Ureter (tissue), 1 donor: ENCODE data around the gene ZNHIT2. TPM values are rescaled to one million over a fixed set of nuclear protein-coding genes. Genes with fewer than 3 reads are reported as not detected.
"Not testable (repeated sequence)": the region's sequence is repeated elsewhere in the genome, so short reads cannot be mapped to it uniquely, and the experiment has no call there.

Experiments used
- DNase-seq: peaks from one replicate; pipeline ENCODE4 v3.0.0-alpha.2; 2020; ENCODE audit warnings: low spot score
- total RNA-seq: library from RNA; stranded (reverse); gene quantifications from one replicate; pipeline ENCODE4 v1.2.4, GENCODE V29; 2023
- donor health status: DM: yes; HTN: yes; CAD: no.

ZNHIT2 gene
- total RNA-seq, 1 donor from 2014 or later = 13.7 TPM

DNA sequence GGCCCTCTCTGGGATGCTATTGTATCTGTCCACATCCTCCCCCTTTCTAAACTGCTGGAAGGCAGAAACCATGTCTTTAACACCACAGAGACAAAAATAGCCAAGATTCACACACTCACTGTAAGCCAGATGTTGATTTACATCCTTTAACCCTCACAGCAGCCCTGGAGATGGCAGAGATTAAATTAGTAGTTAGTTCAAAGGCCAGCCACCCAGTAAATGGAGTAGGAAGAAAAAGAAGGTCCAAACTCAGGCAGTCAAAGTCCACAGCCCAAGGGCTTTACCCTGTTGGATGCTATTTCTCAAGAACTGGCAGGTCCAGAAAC lies 2.1 kb upstream of the ZNHIT2 start:
- DNase-seq = no peak

GRCh38 chr11:65118891-65119669 lies 1.6 kb upstream of the ZNHIT2 start:
- not testable (repeated sequence) for DNase-seq

GRCh38 chr11:65118097-65118837 lies 766 bp upstream of the ZNHIT2 start:
- DNase-seq = peak; percentile 52

DNA sequence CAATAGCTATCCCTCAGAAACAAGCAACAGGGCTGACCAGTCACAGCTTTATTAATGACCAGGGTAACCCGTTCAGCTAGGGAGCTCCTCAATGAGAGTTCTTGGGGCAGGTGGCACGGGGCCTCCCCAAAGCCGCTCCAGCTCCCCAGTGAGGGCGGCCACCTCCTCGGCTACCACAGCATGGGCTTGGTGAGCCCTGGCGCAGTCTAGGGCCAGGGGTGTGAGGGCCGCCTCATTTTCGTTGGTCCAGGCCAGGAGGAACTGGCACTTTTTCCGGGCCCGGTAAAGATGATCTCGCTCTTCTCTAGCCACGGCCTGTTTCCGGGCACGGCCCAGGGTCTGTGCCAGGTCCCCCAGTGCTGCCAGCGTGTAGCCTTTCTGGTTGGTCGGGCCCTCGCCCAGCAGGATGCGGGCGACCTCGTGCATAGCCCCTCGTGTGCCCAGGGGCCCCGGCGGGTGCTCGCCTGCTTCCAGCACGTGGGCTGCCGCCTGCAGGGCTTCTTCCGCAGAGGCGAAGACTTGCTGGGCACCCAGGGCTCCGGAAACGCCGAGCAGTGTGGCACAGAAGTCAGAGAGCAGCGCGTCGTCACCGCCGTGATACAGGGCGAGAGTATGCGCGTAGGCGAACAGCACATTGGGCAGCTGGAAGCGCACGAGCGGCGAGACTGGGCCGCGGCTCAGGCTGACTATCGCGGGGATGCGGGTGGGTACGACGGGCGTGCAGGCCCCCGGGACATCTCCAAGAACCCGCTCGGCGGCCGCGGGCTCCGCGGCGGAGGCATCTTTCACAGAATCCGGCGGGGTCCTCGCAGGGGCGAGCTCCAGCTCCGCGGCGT lies 913 bp downstream of the ZNHIT2 start:
- peak; percentile 54 for DNase-seq

- DNase-seq = no peak
Measured at GRCh38 chr11:65115361-65116082, 2.0 kb downstream of the ZNHIT2 start.

DNA sequence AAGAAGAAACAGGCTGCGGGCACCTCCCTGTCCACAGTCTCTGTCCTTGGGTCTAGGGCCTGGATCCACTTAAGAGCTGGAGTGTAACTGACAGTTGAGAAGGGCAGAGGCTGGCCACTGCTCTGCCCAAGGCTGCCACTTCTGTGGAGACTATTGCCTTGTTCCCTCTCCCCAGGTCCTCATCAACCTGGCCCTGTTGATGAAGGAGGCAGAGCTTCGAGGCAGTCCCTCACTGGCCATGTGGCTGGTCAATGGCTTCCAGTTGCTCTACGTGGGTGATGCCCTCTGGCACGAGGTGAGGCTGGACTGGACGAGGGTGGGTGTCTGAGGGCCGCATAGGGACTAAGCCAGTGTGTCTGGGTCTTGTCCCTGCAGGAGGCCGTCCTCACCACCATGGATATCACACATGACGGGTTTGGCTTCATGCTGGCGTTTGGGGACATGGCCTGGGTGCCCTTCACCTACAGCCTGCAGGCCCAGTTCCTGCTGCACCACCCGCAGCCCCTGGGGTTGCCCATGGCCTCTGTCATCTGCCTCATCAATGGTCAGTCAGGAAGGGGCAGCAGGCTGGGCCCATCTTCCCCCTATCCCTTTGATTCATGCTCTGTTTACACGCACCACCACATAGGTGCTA lies 2.8 kb downstream of the ZNHIT2 start:
- DNase-seq = no peak

DNA sequence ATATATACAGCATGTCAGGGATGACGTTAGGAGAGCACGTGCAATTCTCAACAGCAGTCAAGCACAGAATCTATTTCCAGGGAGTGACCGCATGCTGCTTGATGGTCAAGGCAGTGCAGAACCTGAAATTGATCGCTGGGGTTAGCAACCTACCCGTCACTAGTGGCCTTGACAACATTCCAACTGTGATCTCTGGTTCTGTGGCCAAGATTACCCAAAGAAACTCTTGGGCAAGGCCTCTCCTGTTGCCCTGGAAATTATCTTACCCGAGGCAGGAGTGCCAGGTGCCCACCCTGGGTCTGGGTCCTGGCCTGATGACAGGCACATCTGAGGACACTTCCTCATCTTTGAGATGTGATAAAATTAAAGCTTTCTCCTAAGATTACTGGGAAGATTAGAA lies 3.7 kb downstream of the ZNHIT2 start:
- no peak for DNase-seq

- DNase-seq = no peak
Measured at GRCh38 chr11:65113361-65113756, 4.1 kb downstream of the ZNHIT2 start.

DNA sequence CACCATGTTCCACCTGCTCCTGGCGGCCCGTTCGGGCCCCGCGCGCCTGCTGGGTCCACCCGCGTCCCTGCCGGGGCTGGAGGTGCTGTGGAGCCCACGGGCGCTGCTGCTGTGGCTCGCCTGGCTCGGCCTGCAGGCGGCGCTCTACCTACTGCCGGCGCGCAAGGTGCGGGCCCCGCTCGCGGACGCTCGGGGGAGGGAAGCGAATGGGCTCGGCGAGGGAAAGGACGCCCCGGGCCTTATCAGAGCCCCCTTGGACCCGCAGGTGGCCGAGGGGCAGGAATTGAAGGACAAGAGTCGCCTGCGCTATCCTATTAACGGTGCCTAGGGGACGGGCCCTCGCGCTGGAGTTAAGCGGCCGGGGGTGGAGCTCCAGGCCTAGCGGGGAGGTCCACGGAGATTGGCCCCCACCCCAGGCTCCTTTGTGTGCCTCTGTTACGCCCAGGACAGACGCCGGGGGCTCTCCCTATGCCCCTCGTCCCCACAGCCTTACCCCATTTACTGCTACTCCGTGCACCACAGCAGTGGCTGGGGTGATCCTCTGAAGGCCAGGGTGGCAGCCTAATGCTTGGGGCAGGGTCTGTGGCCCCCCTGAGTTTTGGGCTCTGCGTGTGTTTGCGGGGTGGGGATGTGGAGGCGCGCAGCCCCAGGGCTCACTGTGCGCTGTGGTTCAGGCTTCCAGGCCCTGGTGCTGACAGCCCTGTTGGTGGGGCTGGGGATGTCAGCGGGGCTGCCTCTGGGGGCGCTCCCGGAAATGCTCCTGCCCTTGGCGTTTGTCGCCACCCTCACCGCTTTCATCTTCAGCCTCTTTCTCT lies 4.7 kb downstream of the ZNHIT2 start:
- no peak for DNase-seq

- DNase-seq = peak; percentile 96
Measured at GRCh38 chr11:65111744-65112545, 5.6 kb downstream of the ZNHIT2 start, which contains the start of gene TM7SF2. TM7SF2 (plus strand) TSS chr11:65111872; CDS start chr11:65112016, 144 bp downstream.

- DNase-seq = no peak
Measured at GRCh38 chr11:65111159-65111743, 6.2 kb downstream of the ZNHIT2 start.

DNA sequence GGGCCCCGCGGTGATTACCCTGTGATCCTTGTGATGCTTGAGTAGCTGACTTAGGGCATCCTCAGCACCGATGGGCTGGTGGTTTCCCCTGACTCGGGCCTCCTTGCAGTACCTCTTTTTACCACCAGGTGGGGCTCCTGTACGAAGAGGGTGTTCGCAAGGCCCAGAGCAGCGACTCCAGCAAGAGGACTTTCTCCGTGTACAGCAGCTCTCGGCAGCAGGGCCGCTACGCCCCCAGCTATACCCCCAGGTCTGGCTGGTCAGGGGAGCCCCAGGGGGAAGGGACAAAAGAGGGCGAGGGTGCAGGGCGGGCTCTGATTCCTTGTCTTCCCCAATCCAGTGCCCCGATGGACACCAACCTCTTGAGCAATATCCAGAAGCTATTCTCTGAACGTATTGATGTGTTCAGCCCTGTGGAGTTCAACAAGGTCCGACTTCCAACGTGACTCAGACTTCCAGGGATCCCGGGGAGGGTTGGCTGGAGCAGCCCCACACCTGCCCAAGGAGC lies 7.1 kb downstream of the ZNHIT2 start:
- peak; percentile 93 for DNase-seq

- DNase-seq = no peak
Measured at GRCh38 chr11:65109231-65110198, 8.0 kb downstream of the ZNHIT2 start.

- DNase-seq = no peak
Measured at GRCh38 chr11:65108469-65109123, 8.9 kb downstream of the ZNHIT2 start.

GRCh38 chr11:65107751-65108468 lies 9.6 kb downstream of the ZNHIT2 start:
- DNase-seq = no peak

GRCh38 chr11:65107078-65107477 lies 10.4 kb downstream of the ZNHIT2 start:
- no peak for DNase-seq
